Right forelimb (tissue), 1 donor: ENCODE data around the gene ATP7A.
"Not testable (repeated sequence)": the region's sequence is repeated elsewhere in the genome, so short reads cannot be mapped to it uniquely, and the experiment has no call there.

Source experiments
- DNase-seq: peaks from one replicate; pipeline ENCODE4 v3.0.0-alpha.2; 2018

Gene ATP7A

DNA sequence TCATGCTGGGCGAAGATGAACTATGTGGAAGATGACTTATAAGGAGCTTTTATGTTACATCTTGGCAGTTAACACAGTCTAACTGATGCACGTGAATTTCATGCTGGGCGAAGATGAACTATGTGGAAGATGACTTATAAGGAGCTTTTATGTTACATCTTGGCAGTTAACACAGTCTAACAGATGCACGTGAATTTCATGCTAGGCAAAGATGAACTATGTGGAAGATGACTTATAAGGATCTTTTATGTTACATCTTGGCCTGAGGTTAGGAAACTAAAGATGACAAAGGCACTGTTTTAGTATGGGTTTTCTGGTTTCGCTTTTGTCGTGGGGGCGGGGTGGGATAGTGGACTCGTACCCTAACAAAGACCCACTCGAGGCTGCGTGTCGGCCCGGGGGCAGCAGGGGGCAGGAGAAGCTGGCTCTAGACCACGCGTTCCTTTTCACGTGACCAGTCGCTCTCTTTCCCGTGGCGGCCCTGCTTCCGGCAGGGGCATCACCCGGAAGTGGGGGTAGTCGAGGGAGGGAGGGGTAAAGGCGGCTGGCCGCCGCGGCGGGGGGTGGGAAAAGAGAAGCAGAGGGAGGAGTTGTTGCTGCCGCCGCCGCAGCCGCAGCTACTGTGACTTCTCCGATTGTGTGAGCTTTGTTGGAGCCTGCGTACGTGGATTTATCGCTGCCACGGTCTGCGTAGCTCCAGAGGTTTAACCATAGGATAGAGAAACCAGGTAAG is at the start of gene ATP7A:
Gene ATP7A, plus strand, starts transcription at position 586 of the 733 bp plus-strand sequence. CDS start 60,949 bp downstream, outside the sequence.
- peak; percentile 89 for DNase-seq

DNA sequence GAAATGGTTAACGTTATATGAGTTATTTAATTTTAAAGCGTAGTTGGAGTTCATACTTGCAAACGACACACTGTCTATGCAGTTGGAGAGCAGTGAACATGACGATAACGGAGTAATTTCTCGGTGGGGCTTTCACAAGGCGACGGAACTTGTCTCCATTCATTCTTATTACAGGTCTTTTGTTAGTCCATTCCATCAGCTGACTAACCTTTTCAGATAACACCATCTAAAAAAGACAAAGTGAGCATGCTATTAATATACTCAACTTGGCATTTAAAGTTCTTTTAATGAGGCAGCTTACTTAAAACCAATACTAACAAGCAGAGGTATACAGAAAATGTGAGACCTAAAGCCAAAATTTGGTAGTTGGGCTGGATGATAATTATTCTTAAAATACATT is 35.1 kb upstream of the ATP7A start:
- no peak for DNase-seq

GRCh38 chrX:77881418-77881817 is 29.1 kb upstream of the ATP7A start:
- not testable (repeated sequence) for DNase-seq

GRCh38 chrX:77892887-77893286 is 17.6 kb upstream of the ATP7A start:
- no peak for DNase-seq

DNA sequence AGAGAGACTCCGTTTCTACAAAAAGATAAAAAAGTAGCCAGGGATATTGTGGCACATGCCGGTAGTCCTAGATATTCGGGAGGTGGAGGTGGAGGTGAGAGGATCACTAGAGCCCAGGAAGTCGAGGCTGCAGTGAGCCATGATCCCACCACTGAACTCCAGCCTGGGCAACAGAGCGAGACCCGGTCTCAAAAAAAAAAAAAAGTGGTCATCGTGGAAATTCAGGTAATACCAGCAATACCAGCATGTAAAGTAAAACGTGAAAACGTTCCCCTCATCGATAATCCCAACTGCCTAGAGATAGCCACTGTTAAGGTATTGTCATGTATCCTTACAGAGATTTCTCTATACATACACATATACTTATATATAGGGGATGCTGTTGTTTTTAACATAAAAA is 16.8 kb upstream of the ATP7A start:
- no peak for DNase-seq

DNA sequence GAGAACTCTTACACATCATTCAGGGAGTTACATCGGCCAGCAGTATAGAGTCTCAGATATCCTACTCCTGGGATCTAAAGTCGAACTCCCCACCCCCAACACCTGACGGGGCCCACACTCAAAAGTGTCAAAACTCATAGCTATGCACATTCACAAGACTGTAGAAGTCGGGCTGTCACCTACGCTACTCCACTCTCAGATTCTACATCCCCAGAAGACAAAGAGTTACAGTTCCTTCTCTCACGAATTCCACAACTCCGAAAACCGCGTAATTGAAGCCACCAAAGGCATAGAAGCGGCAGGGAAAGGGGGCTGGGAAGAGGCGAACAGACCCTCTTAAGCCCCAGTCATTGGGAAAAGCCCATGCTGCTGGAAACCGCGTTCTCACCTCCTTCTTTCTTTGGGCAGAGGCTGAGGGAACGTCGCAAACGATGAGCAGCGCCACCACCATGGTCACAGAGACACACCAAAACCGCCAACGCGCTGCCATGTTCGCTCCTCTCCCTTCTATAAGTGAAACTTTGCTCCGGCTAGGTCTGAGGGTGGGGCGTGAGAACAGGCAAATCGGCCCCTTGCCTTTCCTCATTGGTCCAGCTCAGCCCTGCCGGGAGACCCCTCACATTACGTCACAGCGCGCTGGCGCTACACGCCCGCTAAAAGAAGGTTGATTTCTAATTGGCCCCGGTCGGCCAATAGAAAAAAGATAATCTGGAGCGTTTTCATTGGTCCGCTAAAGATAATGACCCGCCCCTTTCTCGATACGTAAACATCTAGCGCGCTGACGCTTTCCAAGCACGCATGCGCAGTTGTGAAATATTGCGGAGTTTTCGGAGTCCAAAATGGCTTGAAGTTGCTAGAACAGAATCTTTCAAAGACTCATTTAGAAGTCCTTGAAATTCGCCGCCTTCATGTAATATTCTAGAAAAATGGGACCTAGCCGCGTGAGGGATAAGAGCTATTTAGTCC is 15.3 kb upstream of the ATP7A start, which contains the start of gene MAGT1:
Gene MAGT1, minus strand, starts transcription at position 515 of the 966 bp plus-strand sequence. Its CDS starts 25 bp downstream, at position 490.
- DNase-seq, result peak; percentile 88

DNA sequence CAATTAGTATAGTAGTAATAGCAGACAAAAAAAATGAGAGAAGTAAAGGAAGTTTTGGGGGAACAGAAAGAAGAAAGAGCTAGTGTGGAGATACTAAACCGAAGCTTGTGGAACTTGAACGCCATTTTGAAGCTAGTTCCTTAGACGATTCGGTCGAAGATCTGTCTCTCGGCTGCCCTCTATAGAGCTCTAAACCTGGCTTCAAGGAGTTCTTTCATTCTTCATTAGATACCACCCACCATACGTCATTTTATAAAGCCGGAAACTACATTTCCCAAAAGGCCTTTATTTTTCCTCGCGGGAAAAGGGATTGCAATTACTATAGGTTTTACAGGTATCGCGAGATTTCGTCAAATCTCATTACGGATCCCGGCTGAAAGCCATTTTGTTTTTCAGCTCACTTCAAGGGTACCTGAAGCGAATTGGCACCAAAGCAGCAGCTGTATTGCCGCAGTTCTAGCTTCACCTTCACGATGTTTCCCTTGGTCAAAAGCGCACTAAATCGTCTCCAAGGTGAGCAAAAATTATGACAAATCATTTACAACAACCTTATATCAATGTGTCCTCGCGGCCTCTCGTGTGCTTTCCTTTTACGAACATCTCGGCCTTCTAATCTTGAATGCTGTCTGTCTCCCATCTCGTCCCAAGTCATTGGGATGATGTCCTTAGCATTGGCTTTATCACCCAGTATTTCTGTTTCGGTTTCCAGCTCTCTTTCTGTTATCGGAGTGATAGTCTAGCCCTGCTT is 11.2 kb upstream of the ATP7A start, which contains the start of gene COX7B:
Gene COX7B, plus strand, starts transcription at position 388 of the 748 bp plus-strand sequence. Its CDS starts 86 bp downstream, at position 474.
- peak; percentile 74 for DNase-seq

DNA sequence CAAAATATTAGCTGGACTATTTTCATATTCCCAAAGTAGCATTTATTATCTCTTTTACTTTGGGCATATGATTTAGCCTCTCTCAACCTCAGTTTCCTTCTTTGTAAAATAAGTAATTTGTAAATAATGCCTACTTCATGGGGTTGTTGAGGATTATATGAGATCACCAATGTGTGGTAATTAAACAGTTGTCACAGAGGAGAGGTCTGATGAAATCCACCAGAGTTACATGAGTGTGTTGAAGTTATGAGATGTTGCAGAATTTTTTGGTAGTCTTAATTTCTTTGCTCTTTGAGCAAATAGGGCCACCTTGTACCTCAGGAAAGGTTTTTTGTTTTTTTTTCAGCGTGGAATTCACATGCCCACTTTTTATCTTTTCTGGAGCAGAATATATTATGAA is 9.8 kb upstream of the ATP7A start:
- DNase-seq, result no peak

DNA sequence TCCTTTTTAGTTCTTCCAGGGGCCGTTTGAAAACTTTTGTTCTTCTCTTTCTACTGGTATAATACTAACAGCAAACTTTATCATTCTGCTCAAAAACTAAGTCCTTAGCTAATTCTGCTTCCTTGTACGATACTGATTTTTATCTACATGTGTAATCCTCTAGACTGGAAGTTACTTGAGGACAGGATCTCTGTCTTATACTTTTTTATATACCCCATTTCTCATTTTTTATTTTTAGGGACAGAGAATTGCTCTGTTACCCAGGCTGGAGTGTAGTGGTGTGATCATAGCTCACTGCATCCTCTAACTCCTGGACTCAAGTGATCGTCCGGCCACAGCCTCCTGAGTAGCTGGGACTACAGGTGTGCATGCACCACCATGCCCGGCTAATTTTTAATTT is 9.0 kb upstream of the ATP7A start:
- DNase-seq, result no peak

DNA sequence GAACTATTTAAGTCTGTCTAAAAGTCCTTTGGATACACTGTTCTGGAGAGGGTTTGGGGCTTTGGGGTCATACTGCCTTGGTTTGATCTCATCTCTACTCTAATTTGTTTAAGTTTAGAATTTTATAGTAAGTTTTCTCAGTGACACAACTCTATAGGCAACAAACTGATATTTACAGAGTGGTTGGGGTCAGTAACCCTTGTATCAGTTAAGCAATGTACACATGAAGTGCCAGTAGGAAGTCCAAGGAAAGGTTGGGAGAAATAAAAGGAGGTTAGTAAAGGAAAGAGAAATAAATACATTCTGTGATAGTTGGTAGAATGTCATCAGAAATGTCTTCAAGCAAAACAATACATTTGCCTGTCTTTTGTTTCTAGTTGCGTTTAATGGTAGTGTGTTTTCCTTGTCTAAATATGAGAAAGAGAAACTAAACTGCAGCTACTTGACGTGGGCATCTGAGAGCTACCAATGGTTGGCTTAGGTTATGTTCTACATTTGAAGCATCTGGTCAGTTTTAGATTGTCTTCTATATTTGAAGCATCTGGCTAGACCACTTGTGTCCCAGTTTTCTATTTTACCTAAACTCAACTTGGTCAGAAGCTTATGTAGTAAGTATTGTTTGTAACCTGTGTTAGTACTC is 6.9 kb downstream of the ATP7A start:
- DNase-seq, result no peak

GRCh38 chrX:77918568-77918967 is 8.1 kb downstream of the ATP7A start:
- DNase-seq, result no peak

GRCh38 chrX:77919370-77919769 is 8.9 kb downstream of the ATP7A start:
- not testable (repeated sequence) for DNase-seq

GRCh38 chrX:77922787-77923186 is 12.3 kb downstream of the ATP7A start:
- DNase-seq, result no peak

DNA sequence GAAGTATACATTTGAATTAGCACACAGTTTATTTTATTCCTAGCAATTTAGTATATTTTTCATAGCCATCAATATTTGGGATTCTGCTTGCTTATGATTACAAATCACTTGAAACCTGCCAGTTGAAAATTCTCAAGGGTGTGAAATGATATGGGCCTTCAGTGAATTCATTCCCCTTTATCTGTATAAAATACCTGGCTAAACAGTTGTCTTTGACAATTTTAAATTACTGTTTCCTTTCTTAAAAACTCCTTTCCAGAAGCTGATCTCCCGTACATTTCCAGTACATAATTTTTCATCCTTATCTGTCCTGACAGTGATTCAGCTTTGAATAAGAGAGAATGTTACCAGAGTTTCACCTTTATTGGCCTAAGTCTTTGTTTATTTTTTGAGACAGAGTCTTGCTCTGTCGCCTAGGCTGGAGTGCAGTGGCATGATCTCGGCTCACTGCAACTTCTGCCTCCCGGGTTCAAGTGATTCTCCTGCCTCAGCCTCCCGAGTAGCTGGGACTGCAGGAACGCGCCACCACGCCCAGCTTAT is 13.9 kb downstream of the ATP7A start:
- DNase-seq, result no peak

- DNase-seq, result no peak
These were observed 15.3 kb downstream of the ATP7A start for GRCh38 chrX:77925764-77926163.

DNA sequence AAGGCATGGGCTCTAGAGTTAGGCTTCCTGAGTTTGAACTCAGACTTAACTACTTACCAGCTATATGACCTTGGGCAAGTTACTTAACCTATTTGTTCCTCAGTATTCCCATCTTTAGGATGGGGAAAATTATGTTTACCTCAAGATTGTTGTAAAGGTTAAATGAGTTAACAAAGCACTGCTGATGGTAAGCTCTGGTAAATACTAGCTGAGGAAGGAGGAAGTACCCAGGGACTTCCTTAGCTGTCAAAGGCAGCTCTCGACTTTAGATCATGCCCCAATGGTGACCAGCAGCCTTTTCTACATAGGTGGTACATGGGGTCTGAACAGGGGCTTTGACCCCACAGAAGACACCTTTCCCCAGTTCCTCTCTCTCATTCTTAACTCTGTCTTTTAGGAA is 20.1 kb downstream of the ATP7A start:
- DNase-seq, result no peak

- DNase-seq, result no peak
These were observed 25.4 kb downstream of the ATP7A start for GRCh38 chrX:77935886-77936285.

- no peak for DNase-seq
These were observed 25.8 kb downstream of the ATP7A start for GRCh38 chrX:77936299-77936698.

GRCh38 chrX:77937291-77937690 is 26.8 kb downstream of the ATP7A start:
- DNase-seq, result no peak

DNA sequence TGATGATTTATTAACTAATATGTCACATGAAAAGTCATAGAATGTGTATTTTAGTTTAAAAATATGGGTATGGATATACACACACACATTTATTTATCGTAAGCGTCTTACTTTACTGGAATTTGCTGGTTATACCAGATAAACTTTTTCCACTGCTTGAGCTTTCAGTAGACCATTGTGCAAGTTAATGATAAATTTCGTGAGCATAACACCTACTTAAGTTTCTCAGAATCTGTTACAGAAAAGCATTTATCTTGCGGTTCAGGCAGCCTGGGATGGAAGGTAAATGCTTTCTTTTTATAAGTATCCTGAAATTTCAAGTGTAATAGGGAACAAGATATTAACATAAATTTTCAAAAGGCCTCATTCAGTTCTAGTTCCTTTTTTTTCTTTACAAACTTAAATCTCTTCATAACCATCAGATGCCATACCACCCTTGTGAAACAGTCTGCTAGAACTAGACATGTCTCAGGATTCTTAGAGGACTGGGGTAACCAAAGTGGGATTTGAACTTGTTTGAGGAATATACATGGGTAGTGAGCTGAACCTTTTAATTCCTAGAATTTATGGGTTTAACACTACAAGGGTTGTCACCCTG is 27.7 kb downstream of the ATP7A start:
- DNase-seq, result no peak

DNA sequence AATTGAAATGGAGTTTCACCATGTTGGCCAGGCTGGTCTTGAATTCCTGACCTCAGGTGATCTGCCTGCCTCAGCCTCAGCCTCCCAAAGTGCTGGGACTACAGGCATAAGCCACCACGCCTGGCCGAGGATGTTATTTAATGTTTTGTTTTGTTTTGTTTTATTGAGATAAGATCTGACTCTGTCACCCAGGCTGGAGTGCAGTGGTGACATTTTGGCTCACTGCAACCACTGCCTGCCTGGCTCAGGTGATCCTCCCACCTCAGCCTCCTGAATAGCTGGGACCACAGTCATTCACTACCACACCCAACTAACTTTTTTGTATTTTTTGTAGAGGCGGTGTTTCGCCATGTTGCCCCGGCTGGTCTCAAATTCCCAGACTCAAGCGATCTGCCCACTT is 34.5 kb downstream of the ATP7A start:
- DNase-seq, result not testable (repeated sequence)
